Natural killer cell treated with Interleukin-12 subunit alpha and Interleukin-12 subunit beta and Interleukin-15 and Interleukin-18, amount 100 ng/mL, for 72 hours (primary cell): ENCODE data around the gene SNX19. TPM values are rescaled to one million over a fixed set of nuclear protein-coding genes. Genes with fewer than 3 reads are reported as not detected.

Experiments used
- ATAC-seq, 2 donors: fragments of 150-1000 bp; cut with Tn5 transposase in 1 of 2; sonication (Bioruptor Pico), chemical (Tn5 transposase) in 1 of 2; 2 replicates each; pipeline ENCODE4 v1.10.0; 2021
- DNase-seq: peaks from one replicate; pipeline ENCODE4 v3.0.0; 2022; ENCODE audit warnings: low spot score
- H3K27ac Mint-ChIP-seq, 2 donors: 1 replicate in 1 of 2; 2 replicates in 1 of 2; pipeline ENCODE4 v1.8.0; 2022; ENCODE audit warnings: mixed read lengths in 2 of 2, mild to moderate bottlenecking in 1 of 2, moderate library complexity in 1 of 2
- H3K27me3 Mint-ChIP-seq, 2 donors: 1 replicate in 1 of 2; 2 replicates in 1 of 2; pipeline ENCODE4 v1.8.0; 2022; ENCODE audit warnings: mixed read lengths in 2 of 2
- H3K36me3 Mint-ChIP-seq: one replicate; pipeline ENCODE4 v1.8.0; 2022; ENCODE audit warnings: mixed read lengths
- H3K4me1 Mint-ChIP-seq, 2 donors: 1 replicate in 1 of 2; 2 replicates in 1 of 2; pipeline ENCODE4 v1.8.0; 2022; ENCODE audit warnings: low read depth in 2 of 2, mixed read lengths in 2 of 2, mild to moderate bottlenecking in 1 of 2
- H3K4me3 Mint-ChIP-seq: one replicate; pipeline ENCODE4 v1.8.0; 2022; ENCODE audit warnings: mixed read lengths
- H3K9me3 Mint-ChIP-seq: 2 replicates; pipeline ENCODE4 v1.8.0; 2022; ENCODE audit warnings: mixed read lengths
- total RNA-seq, 2 donors: library from RNA; stranded (reverse); gene quantifications; one replicate each; pipeline ENCODE4 v1.2.3, GENCODE V29; 2022

The SNX19 gene
- total RNA-seq, 2 donors from 2014 or later: 62.2 to 68.8 TPM

DNA sequence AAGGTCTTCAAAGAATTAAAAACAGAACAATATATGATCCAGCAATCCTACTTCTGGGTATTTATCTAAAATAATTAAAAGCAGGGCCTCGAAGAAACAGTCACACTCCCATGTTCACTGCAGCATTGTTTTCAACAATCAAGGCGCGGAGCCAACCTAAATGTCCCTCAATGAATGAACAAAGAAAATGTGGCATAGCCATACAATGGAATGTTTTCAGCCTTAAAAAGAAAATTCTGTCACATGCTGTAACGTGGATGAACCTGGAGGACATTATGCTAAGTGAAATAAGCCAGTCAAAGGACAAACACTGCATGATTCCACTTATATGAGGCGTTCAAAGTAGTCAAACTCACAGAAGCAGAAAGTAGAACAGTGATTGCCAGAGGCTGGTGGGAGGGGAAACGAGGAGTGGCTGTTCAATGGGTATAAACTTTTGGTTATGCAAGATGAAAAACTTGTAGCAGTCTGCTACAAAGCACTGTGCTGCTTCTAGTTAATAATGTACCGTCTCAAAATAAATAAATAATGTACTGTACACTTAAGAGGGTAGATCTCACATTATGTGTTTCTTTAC, 41.2 kb downstream of the SNX19 start:
- Mint-ChIP-seq H3K36me3 (peaks cover 5% of the 10 kb centered on the region), H3K4me3 (no peak overlapping the region), H3K27ac (no peak overlapping the region), H3K9me3 (no peaks in the 10 kb centered on the region), H3K27me3 (no peaks in the 10 kb centered on the region), H3K4me1 (peaks cover 0 to 2% of the 10 kb centered on the region in 2 donors)
- DNase-seq (no peak), ATAC-seq (no peak)

- H3K27me3 Mint-ChIP-seq: no peaks in the 10 kb centered on the region
- no peak overlapping the region for H3K27ac Mint-ChIP-seq
- DNase-seq: no peak
- ATAC-seq: no peak
- peaks cover 5% of the 10 kb centered on the region for H3K36me3 Mint-ChIP-seq
- H3K4me1 Mint-ChIP-seq: peaks cover 0 to 2% of the 10 kb centered on the region in 2 donors
- no peaks in the 10 kb centered on the region for H3K9me3 Mint-ChIP-seq
- no peak overlapping the region for H3K4me3 Mint-ChIP-seq
Measured at GRCh38 chr11:130874396-130874795, 41.9 kb downstream of the SNX19 start.

DNA sequence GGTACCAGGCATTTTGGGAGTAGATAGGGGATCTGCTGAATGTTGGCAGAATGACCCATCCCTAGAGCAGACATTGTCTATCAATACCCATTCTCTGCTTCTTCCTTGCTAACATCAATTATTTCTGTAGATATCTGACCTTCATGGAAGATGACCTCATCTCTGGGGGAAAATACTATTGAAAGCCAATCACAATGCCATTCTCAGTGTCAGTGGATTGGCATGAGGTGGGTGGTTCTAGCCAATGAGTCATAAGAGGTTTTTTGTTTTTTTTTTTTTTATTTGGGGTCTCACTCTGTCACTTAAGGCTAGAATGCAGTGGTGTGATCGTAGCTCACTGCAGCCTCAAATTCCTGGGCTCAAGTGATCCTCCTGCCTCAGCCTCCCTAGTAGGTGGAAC, 42.5 kb downstream of the SNX19 start:
- no peaks in the 10 kb centered on the region for H3K9me3 Mint-ChIP-seq
- no peak overlapping the region for H3K27ac Mint-ChIP-seq
- ATAC-seq (no peak), DNase-seq (no peak)
- H3K4me3 Mint-ChIP-seq: no peak overlapping the region
- peaks cover 5% of the 10 kb centered on the region for H3K36me3 Mint-ChIP-seq
- H3K4me1 Mint-ChIP-seq: peaks cover 0 to 2% of the 10 kb centered on the region in 2 donors
- no peaks in the 10 kb centered on the region for H3K27me3 Mint-ChIP-seq

- H3K4me1 Mint-ChIP-seq: peaks cover 0 to 2% of the 10 kb centered on the region in 2 donors
- ATAC-seq (no peak), DNase-seq (no peak)
- peaks cover 5% of the 10 kb centered on the region for H3K36me3 Mint-ChIP-seq
- no peak overlapping the region for H3K27ac Mint-ChIP-seq
- no peak overlapping the region for H3K4me3 Mint-ChIP-seq
- no peaks in the 10 kb centered on the region for H3K27me3 Mint-ChIP-seq
- no peaks in the 10 kb centered on the region for H3K9me3 Mint-ChIP-seq
Measured at GRCh38 chr11:130872981-130873380, 43.3 kb downstream of the SNX19 start.

- no peaks in the 10 kb centered on the region for H3K27me3 Mint-ChIP-seq
- ATAC-seq (no peak), DNase-seq (no peak)
- H3K36me3 Mint-ChIP-seq: peaks cover 5% of the 10 kb centered on the region
- H3K9me3 Mint-ChIP-seq: no peaks in the 10 kb centered on the region
- H3K27ac Mint-ChIP-seq: no peak overlapping the region
- peaks cover 0 to 2% of the 10 kb centered on the region in 2 donors for H3K4me1 Mint-ChIP-seq
- H3K4me3 Mint-ChIP-seq: no peak overlapping the region
Measured at GRCh38 chr11:130872513-130872912, 43.8 kb downstream of the SNX19 start.

- Mint-ChIP-seq H3K4me3 (no peak overlapping the region), H3K36me3 (peaks cover 5% of the 10 kb centered on the region), H3K4me1 (peaks cover 0 to 2% of the 10 kb centered on the region in 2 donors), H3K27me3 (no peaks in the 10 kb centered on the region), H3K9me3 (no peaks in the 10 kb centered on the region), H3K27ac (no peak overlapping the region)
- DNase-seq (no peak), ATAC-seq (no peak)
Measured at GRCh38 chr11:130872102-130872501, 44.2 kb downstream of the SNX19 start.

GRCh38 chr11:130871616-130872015, 44.7 kb downstream of the SNX19 start:
- H3K27me3 Mint-ChIP-seq: no peaks in the 10 kb centered on the region
- no peak for ATAC-seq
- H3K4me1 Mint-ChIP-seq: peaks cover 0 to 2% of the 10 kb centered on the region in 2 donors
- no peak overlapping the region for H3K27ac Mint-ChIP-seq
- peaks cover 5% of the 10 kb centered on the region for H3K36me3 Mint-ChIP-seq
- no peak overlapping the region for H3K4me3 Mint-ChIP-seq
- DNase-seq: no peak
- no peaks in the 10 kb centered on the region for H3K9me3 Mint-ChIP-seq

DNA sequence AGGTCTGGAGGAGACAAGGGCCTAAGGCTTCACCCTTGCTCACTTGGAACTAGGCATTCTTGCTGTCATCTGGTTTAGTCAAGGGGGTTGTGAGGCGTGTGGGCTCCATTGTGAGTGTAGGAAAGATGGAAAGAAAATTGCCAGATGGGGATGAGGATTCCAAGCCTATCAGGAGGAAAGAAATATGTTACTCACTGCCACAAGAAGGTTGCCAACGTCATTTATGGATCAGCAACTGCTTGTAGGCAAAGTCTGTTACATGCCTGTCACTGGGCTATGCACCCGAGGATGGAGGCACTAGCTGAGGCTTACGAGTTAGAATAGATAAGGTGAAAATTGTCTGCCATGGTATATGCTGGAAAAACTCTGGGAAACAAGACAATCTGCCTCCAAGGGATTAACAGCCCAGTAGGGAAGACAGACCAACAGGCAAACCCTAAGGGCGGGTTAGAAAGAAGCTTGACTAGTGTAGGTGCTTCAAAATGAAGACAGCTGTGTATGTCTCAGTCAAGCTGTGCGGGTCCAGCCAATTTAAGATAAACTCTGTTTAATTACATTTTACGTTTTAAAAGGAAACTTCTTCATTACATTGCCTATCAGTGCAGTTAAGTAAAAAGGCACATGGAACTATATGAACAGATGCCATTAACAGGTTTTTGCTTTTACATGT, 47.4 kb downstream of the SNX19 start:
- ATAC-seq: no peak
- no peaks in the 10 kb centered on the region for H3K36me3 Mint-ChIP-seq
- H3K4me1 Mint-ChIP-seq: peaks cover 0 to 4% of the 10 kb centered on the region in 2 donors
- H3K27ac Mint-ChIP-seq: no peak overlapping the region
- no peak for DNase-seq
- H3K4me3 Mint-ChIP-seq: no peak overlapping the region
- H3K9me3 Mint-ChIP-seq: no peaks in the 10 kb centered on the region
- no peaks in the 10 kb centered on the region for H3K27me3 Mint-ChIP-seq

- no peak for DNase-seq
- no peak for ATAC-seq
Measured at GRCh38 chr11:130868086-130868710, 48.1 kb downstream of the SNX19 start.

GRCh38 chr11:130866831-130867230, 49.4 kb downstream of the SNX19 start:
- DNase-seq: no peak
- peaks cover 4 to 8% of the 10 kb centered on the region in 2 donors for H3K4me1 Mint-ChIP-seq
- no peak overlapping the region for H3K4me3 Mint-ChIP-seq
- no peak overlapping the region for H3K27ac Mint-ChIP-seq
- no peaks in the 10 kb centered on the region for H3K9me3 Mint-ChIP-seq
- no peaks in the 10 kb centered on the region for H3K27me3 Mint-ChIP-seq
- ATAC-seq: no peak
- no peaks in the 10 kb centered on the region for H3K36me3 Mint-ChIP-seq

More at GRCh38 chr11:130868086-130868710, 48.1 kb downstream of the SNX19 start:
- Mint-ChIP-seq H3K9me3 (no peaks in the 10 kb centered on the region), H3K27ac (no peak overlapping the region), H3K4me3 (no peak overlapping the region), H3K4me1 (peaks cover 0 to 4% of the 10 kb centered on the region in 2 donors), H3K36me3 (no peaks in the 10 kb centered on the region), H3K27me3 (no peaks in the 10 kb centered on the region)

DNA sequence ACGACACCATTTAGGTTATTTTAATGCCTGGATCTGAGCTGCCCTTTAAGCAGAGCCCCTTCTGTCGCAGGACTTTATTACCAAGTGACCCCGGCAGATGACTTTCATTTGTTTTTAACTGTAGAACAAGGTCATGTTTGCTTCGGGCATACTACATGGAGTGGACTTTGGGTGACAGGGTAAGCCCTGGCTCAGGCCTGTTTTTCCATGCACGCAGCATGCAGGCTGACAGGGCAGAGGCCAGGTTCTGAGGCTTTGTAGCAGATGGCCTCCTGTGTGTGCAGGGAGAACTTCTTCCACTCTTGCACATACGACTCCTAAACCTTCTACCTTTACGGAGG, 50.5 kb downstream of the SNX19 start:
- no peak for DNase-seq
- Mint-ChIP-seq H3K36me3 (no peaks in the 10 kb centered on the region), H3K4me3 (no peak overlapping the region), H3K4me1 (peaks cover 7 to 8% of the 10 kb centered on the region in 2 donors), H3K27ac (no peak overlapping the region), H3K9me3 (no peaks in the 10 kb centered on the region), H3K27me3 (no peaks in the 10 kb centered on the region)
- no peak for ATAC-seq

GRCh38 chr11:130865091-130865773, 51.0 kb downstream of the SNX19 start:
- no peaks in the 10 kb centered on the region for H3K9me3 Mint-ChIP-seq
- no peaks in the 10 kb centered on the region for H3K36me3 Mint-ChIP-seq
- no peaks in the 10 kb centered on the region for H3K27me3 Mint-ChIP-seq
- DNase-seq (no peak), ATAC-seq (peak in 1 of 2 donors; percentile 5)
- H3K27ac Mint-ChIP-seq: no peak overlapping the region
- H3K4me3 Mint-ChIP-seq: no peak overlapping the region
- H3K4me1 Mint-ChIP-seq: peaks cover 7 to 8% of the 10 kb centered on the region in 2 donors

DNA sequence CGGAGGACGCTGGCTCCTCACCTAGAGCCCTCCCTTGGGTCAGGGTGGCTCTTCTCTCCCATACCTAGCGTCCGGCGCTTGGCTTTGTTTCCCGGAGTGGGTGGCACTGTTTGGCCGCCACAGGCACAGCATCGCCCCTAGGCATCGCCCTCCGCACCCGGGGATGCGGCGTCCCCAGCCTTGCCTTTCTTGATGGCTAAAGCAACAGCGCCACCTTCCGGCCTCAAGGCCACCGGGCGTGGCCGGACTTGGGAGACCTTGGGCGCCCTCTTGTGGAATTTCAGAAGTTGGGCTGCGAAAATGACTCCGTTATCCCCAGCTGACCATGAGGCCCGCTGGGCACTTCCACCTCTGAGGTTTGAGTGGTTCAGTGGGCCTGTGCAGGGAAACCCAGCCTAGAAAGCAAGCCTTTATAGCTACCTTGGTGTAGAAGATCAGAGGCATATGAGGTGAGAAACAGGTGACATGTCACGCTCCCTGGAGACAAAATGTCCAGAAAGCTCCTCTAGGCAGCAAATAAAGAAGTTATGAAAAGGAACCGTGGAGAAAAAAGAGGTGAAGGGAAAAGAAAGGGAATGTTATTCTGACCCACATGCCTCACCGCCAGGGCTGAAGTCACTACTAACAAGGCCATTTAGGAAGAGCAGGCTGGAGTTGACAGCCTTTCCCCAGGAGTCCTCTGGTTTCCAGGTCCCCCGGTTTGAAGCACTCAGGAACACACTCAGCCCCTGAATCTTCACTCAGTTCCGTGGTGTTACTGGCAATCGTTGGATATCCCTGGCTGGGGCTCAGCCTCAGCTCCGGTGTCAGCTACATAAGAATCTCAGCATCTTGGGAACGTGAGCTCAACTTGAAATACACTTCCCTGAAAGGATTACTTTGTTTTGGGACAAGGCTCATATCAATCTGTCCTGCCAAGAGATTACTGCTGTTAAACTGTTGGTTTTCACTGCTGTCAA, 54.1 kb downstream of the SNX19 start:
- H3K9me3 Mint-ChIP-seq: no peaks in the 10 kb centered on the region
- no peak overlapping the region for H3K27ac Mint-ChIP-seq
- no peaks in the 10 kb centered on the region for H3K36me3 Mint-ChIP-seq
- peaks cover 3 to 6% of the 10 kb centered on the region in 2 donors for H3K27me3 Mint-ChIP-seq
- peaks cover 7 to 8% of the 10 kb centered on the region in 2 donors for H3K4me1 Mint-ChIP-seq
- DNase-seq (peak; percentile 84), ATAC-seq (peak; percentile 81 to 85)
- H3K4me3 Mint-ChIP-seq: no peak overlapping the region
